Prostate gland (tissue), 2 donors: ENCODE results near the gene PLA2G2D. TPM values are rescaled to one million over a fixed set of nuclear protein-coding genes. Genes with fewer than 3 reads are reported as not detected.

ENCODE experiments used
- DNase-seq: peaks from one replicate; pipeline ENCODE4 v3.0.0-alpha.2; 2019; ENCODE audit warnings: low spot score
- H3K27ac ChIP-seq, 2 donors: fragments of 200-600 bp; sonication (generic); 2 replicates each; pipeline ENCODE4 v1.5.1; 2017 to 2019
- H3K27me3 ChIP-seq: fragments of 200-600 bp; sonication (generic); replicated peaks from 2 replicates; pipeline ENCODE4 v1.5.1; 2019; ENCODE audit not compliant: insufficient read depth
- H3K36me3 ChIP-seq, 2 donors: fragments of 200-600 bp; sonication (generic); 1 replicate in 1 of 2; 2 replicates in 1 of 2; pipeline versions ENCODE4 v1.5.1 to v1.8.1; 2017 to 2019
- H3K4me1 ChIP-seq: fragments of 200-600 bp; sonication (generic); replicated peaks from 2 replicates; pipeline ENCODE4 v1.5.1; 2019
- H3K4me3 ChIP-seq, 2 donors: fragments of 200-600 bp; sonication (generic); 2 replicates each; pipeline ENCODE4 v1.5.1; 2017 to 2019
- H3K9me3 ChIP-seq: fragments of 200-600 bp; sonication (generic); 2 replicates; pipeline ENCODE4 v1.5.1; 2017
- POLR2A ChIP-seq: fragments of 450-650 bp; IDR thresholded peaks from one replicate; pipeline ENCODE4 v1.6.1; 2016; ENCODE audit warnings: antibody characterized with exemption, mild to moderate bottlenecking
- POLR2AphosphoS5 ChIP-seq: sonication (generic); formaldehyde crosslinking; IDR thresholded peaks from one replicate; pipeline ENCODE4 v1.6.1; 2017; ENCODE audit warnings: antibody characterized with exemption
- WGBS: methylation state at CpG from one replicate; pipeline ENCODE4 v1.1.5; 2018; 5-methylcytosine and 5-hydroxymethylcytosine counted together
- intact Hi-C: fragments of 100-400 bp; cut with DNase I; formaldehyde crosslinking; loops from one replicate; pipeline ENCODE4 v1.14.2; 2022
- total RNA-seq, 2 donors: library from RNA; depleted of rRNA; stranded (reverse); fragments of >200 nt; gene quantifications; one replicate each; pipeline ENCODE4 v1.1.0, GENCODE V29; 2016
- TF ChIP-seq, protein P1 (sequence below), 4 experiments: fragments of 200-600 bp in 2 of 4; fragments of 450-650 bp in 2 of 4; sonication (generic) in 2 of 4; IDR thresholded peaks; 1 replicate in 3 of 4; 2 replicates in 1 of 4; pipeline ENCODE4 v1.5.1; 2016 to 2019; ENCODE audit warnings: antibody characterized with exemption in 4 of 4, mild to moderate bottlenecking in 2 of 4, moderate library complexity in 2 of 4

PLA2G2D gene
- total RNA-seq, 2 donors from 2014 or later: not detected

DNA sequence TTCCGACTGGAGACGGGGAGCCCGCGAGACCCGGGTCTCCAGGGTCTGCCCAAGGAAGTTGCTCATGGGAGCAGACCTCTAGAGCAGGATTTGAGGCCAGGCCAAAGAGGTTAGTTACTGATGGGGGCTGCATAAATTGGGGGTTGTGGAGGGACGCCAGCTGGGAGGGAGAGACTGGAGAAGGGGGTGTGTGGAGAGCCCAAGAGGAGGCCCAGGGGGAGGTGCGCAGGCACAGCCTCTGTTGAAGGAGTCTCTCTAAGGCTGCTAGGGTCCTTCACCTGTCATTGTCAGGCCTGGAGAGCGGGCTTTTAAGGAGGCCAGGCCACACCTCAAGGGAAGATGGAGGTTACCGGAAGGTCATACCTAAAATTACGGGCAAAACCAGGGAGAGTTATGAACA is 49.0 kb downstream of the PLA2G2D start:
- Histone ChIP-seq H3K27me3 (no peaks in the 10 kb centered on the region), H3K4me3 (peak overlapping the region in 1 of 2 donors; percentile 3), H3K4me1 (no peaks in the 10 kb centered on the region), H3K27ac (peak overlapping the region; percentile 26 to 27), H3K9me3 (no peaks in the 10 kb centered on the region), H3K36me3 (no peaks in the 10 kb centered on the region)
- no peak for DNase-seq
- WGBS: 73% methylated on average over 10 of the region's 10 CpGs
- intact Hi-C loops: loop anchor here (5.0 kb wide), 1 partner anchor 93 kb away; the partner anchor contains the start of gene PLA2G2A
- no peak for TF ChIP-seq POLR2AphosphoS5
- TF ChIP-seq POLR2A: no peak
- TF ChIP-seq, protein P1, sequence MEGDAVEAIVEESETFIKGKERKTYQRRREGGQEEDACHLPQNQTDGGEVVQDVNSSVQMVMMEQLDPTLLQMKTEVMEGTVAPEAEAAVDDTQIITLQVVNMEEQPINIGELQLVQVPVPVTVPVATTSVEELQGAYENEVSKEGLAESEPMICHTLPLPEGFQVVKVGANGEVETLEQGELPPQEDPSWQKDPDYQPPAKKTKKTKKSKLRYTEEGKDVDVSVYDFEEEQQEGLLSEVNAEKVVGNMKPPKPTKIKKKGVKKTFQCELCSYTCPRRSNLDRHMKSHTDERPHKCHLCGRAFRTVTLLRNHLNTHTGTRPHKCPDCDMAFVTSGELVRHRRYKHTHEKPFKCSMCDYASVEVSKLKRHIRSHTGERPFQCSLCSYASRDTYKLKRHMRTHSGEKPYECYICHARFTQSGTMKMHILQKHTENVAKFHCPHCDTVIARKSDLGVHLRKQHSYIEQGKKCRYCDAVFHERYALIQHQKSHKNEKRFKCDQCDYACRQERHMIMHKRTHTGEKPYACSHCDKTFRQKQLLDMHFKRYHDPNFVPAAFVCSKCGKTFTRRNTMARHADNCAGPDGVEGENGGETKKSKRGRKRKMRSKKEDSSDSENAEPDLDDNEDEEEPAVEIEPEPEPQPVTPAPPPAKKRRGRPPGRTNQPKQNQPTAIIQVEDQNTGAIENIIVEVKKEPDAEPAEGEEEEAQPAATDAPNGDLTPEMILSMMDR (IDR thresholded peaks at IDR 0.05): no peak

DNA sequence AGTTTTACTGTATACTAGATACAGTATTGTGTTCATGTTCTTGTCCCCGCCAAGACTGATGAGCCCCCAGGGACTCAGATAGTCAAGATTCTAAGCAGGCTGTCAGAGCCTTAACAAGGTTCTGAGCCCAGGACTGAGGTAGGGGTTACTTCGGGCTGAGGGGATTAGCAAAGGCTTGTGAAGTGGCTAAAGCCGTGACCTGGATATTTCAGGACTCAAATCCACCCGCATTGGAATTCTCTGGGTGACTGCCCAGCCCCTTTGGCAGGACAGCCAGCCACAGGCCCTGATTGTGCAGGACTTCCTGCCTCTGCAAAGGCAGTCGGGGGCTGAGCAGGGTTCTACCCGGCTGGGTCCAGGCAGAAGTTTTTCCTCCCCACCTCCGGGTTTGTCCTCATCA is 49.5 kb downstream of the PLA2G2D start, which contains the start of gene PLA2G5:
Gene PLA2G5, plus strand, starts transcription at position 321 of the 400 bp plus-strand sequence. CDS start 14,637 bp downstream, outside the sequence.
- H3K27ac ChIP-seq: peak within 1 kb of the TSS; percentile 26 to 27
- no peaks in the 10 kb centered on the region for H3K9me3 ChIP-seq
- no peaks in the 10 kb centered on the region for H3K27me3 ChIP-seq
- H3K4me1 ChIP-seq: no peaks in the 10 kb centered on the region
- H3K36me3 ChIP-seq: no peaks in the 10 kb centered on the region
- H3K4me3 ChIP-seq: peak within 1 kb of the TSS in 1 of 2 donors; percentile 3
- TF ChIP-seq, protein P1 (IDR thresholded peaks at IDR 0.05): no peak
- 18% methylated on average over 7 of the region's 7 CpGs for WGBS
- intact Hi-C loops: loop anchor here (5.0 kb wide), 1 partner anchor 93 kb away; the partner anchor contains the start of gene PLA2G2A
- no peak for DNase-seq

DNA sequence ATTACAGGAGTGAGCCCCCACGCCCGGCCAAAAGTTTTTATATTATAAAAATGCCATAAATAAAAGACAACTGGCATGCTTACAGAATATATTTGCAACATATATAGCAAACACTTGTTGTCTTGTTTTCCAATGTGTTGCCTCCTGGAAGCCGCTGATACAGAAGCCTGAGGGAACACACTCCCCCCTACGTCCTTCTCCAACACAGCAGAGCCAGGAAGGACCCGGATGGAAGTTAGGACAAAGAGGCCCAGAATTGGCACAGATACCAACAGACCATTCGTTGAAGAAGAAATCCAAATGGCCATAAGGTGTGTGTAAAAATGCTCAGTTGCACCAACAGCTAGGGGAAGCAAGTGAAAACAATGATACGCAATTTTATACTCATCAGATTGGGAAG is 50.6 kb downstream of the PLA2G2D start:
- intact Hi-C loops: no loop called here
- no peak for TF ChIP-seq POLR2AphosphoS5
- TF ChIP-seq, protein P1 (IDR thresholded peaks at IDR 0.05): no peak
- TF ChIP-seq POLR2A: no peak
- Histone ChIP-seq H3K4me3 (no peak overlapping the region), H3K4me1 (no peaks in the 10 kb centered on the region), H3K9me3 (no peaks in the 10 kb centered on the region), H3K27ac (no peak overlapping the region), H3K36me3 (no peaks in the 10 kb centered on the region), H3K27me3 (no peaks in the 10 kb centered on the region)
- no peak for DNase-seq
- WGBS: 87% methylated on average over 7 of the region's 7 CpGs

DNA sequence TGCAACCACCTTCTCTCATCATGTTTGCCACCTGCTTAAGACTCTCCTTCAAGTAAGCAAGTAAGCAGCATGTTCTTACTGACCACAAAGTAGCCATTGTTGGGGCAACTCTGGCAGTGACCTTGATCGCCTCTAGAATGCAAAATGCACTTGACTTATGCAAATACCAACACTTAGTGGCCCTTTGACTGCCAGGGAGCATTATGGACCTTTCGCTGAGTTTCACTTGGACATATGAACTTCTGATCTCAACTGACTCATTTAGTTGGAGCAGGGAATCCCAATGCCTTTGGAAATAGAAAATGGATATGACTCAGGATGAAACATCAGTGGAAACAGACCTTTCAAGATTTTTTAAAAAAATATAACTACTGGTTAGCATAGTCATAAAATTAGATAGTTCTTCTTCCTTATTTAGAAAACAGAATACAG is 55.5 kb downstream of the PLA2G2D start:
- H3K4me1 ChIP-seq: no peaks in the 10 kb centered on the region
- no peak overlapping the region for H3K4me3 ChIP-seq
- intact Hi-C loops: no loop called here
- DNase-seq: no peak
- no peaks in the 10 kb centered on the region for H3K9me3 ChIP-seq
- no peak for TF ChIP-seq POLR2AphosphoS5
- TF ChIP-seq, protein P1 (IDR thresholded peaks at IDR 0.05): no peak
- TF ChIP-seq POLR2A: no peak
- 74% methylated on average over 2 of the region's 2 CpGs for WGBS
- no peaks in the 10 kb centered on the region for H3K36me3 ChIP-seq
- H3K27ac ChIP-seq: no peak overlapping the region
- H3K27me3 ChIP-seq: no peaks in the 10 kb centered on the region

Other genes starting within 250 kb of the PLA2G2D start
- 10 to 100 TPM in 1 of 2 donors, 1 to 10 TPM in 1; 5.3 to 16.5 TPM for gene OTUD3, start 237.1 kb downstream of the PLA2G2D start, total RNA-seq
- not detected for gene PLA2G2E, start 195.9 kb downstream of the PLA2G2D start, total RNA-seq
- 100 to 1,000 TPM; 106 to 146 TPM for gene PLA2G2A, start 139.9 kb downstream of the PLA2G2D start, total RNA-seq
- gene PLA2G5, start 49.3 kb downstream of the PLA2G2D start, total RNA-seq: 10 to 100 TPM in 1 of 2 donors, 1 to 10 TPM in 1; 8.7 to 23.2 TPM
- under 1 TPM; 0.23 TPM for gene PLA2G2F, start 19.8 kb upstream of the PLA2G2D start, total RNA-seq
- gene UBXN10, start 66.6 kb upstream of the PLA2G2D start, total RNA-seq: 10 to 100 TPM in 1 of 2 donors, 1 to 10 TPM in 1; 1.6 to 10.6 TPM
- gene PLA2G2C, start 67.0 kb upstream of the PLA2G2D start, total RNA-seq: under 1 TPM in 1 of 2 donors, not detected in 1; 0.23 TPM
- gene VWA5B1, start 171.3 kb upstream of the PLA2G2D start, total RNA-seq: under 1 TPM in 1 of 2 donors, not detected in 1; 0.51 TPM